NCI-H524 treated with DMSO at 0.1 percent for 48 hours (cell line): Measurements from ENCODE around the gene FBXW2.

Experiments
- DNase-seq: peaks from one replicate; lab custom pipeline; 2025; lab: John Stamatoyannopoulos, UW

The FBXW2 gene

GRCh38 chr9:120742951-120743416, 50.2 kb downstream of the FBXW2 start:
- peak; percentile 6 for DNase-seq

GRCh38 chr9:120741701-120742100, 51.5 kb downstream of the FBXW2 start:
- DNase-seq: no peak

- no peak for DNase-seq
Observed at GRCh38 chr9:120741191-120741590, 52.0 kb downstream of the FBXW2 start.

GRCh38 chr9:120740132-120740531, 53.1 kb downstream of the FBXW2 start:
- DNase-seq: no peak

GRCh38 chr9:120737416-120738165, 55.6 kb downstream of the FBXW2 start:
- no peak for DNase-seq

GRCh38 chr9:120736881-120737280, 56.3 kb downstream of the FBXW2 start:
- no peak for DNase-seq

GRCh38 chr9:120735415-120736126, 57.6 kb downstream of the FBXW2 start:
- no peak for DNase-seq

GRCh38 chr9:120734607-120735410, 58.4 kb downstream of the FBXW2 start:
- DNase-seq: no peak

GRCh38 chr9:120733190-120733589, 60.0 kb downstream of the FBXW2 start:
- no peak for DNase-seq

- no peak for DNase-seq
Observed at GRCh38 chr9:120730654-120731514, 62.3 kb downstream of the FBXW2 start.

- no peak for DNase-seq
Observed at GRCh38 chr9:120729791-120730241, 63.4 kb downstream of the FBXW2 start.

GRCh38 chr9:120726484-120726883, 66.7 kb downstream of the FBXW2 start:
- no peak for DNase-seq

GRCh38 chr9:120725907-120726306, 67.3 kb downstream of the FBXW2 start:
- DNase-seq: no peak

GRCh38 chr9:120724757-120725400, 68.3 kb downstream of the FBXW2 start:
- no peak for DNase-seq

- no peak for DNase-seq
Observed at GRCh38 chr9:120723565-120723964, 69.7 kb downstream of the FBXW2 start.

- DNase-seq: no peak
Observed at GRCh38 chr9:120720404-120720803, 72.8 kb downstream of the FBXW2 start.

GRCh38 chr9:120718316-120718715, 74.9 kb downstream of the FBXW2 start:
- no peak for DNase-seq

GRCh38 chr9:120717176-120717575, 76.0 kb downstream of the FBXW2 start:
- DNase-seq: no peak

GRCh38 chr9:120716483-120716882, 76.7 kb downstream of the FBXW2 start:
- DNase-seq: no peak

- DNase-seq: no peak
Observed at GRCh38 chr9:120715389-120715924, 77.8 kb downstream of the FBXW2 start.
